ENCODE measurements around the gene CCDC136.
A peak's percentile ranks its signal among the peaks of the same experiment; 100 is the strongest.

CCDC136 gene

GRCh38 chr7:128777156-128778123 lies 14.3 kb upstream of the CCDC136 start:
- DNase-seq (ENCODE audit: low spot score), result no peak

- no peak for DNase-seq (ENCODE audit: low spot score)
These were observed 12.8 kb upstream of the CCDC136 start for GRCh38 chr7:128778946-128779345.

GRCh38 chr7:128781126-128781525 lies 10.6 kb upstream of the CCDC136 start:
- no peak for DNase-seq (ENCODE audit: low spot score)

- DNase-seq (ENCODE audit: low spot score), result no peak
These were observed 9.9 kb upstream of the CCDC136 start for GRCh38 chr7:128781851-128782250.

GRCh38 chr7:128783143-128783861 lies 8.5 kb upstream of the CCDC136 start:
- DNase-seq (ENCODE audit: low spot score), result peak; percentile 30

- no peak for DNase-seq (ENCODE audit: low spot score)
These were observed 6.0 kb upstream of the CCDC136 start for GRCh38 chr7:128785738-128786137.

- DNase-seq (ENCODE audit: low spot score), result no peak
These were observed 3.0 kb upstream of the CCDC136 start for GRCh38 chr7:128788446-128789412.

- no peak for DNase-seq (ENCODE audit: low spot score)
These were observed 1.3 kb upstream of the CCDC136 start for GRCh38 chr7:128790315-128791041.

- DNase-seq (ENCODE audit: low spot score), result no peak
These were observed 182 bp downstream of the CCDC136 start for GRCh38 chr7:128791972-128792327.

- DNase-seq (ENCODE audit: low spot score), result no peak
These were observed 858 bp downstream of the CCDC136 start for GRCh38 chr7:128792471-128793180.

- no peak for DNase-seq (ENCODE audit: low spot score)
These were observed 1.4 kb downstream of the CCDC136 start for GRCh38 chr7:128793181-128793547.

- no peak for DNase-seq (ENCODE audit: low spot score)
These were observed 2.3 kb downstream of the CCDC136 start for GRCh38 chr7:128794020-128794419.

GRCh38 chr7:128794436-128794835 lies 2.7 kb downstream of the CCDC136 start:
- DNase-seq (ENCODE audit: low spot score), result no peak

GRCh38 chr7:128795129-128795528 lies 3.4 kb downstream of the CCDC136 start:
- DNase-seq (ENCODE audit: low spot score), result no peak

GRCh38 chr7:128796327-128796726 lies 4.6 kb downstream of the CCDC136 start:
- DNase-seq (ENCODE audit: low spot score), result no peak

- DNase-seq (ENCODE audit: low spot score), result no peak
These were observed 7.7 kb downstream of the CCDC136 start for GRCh38 chr7:128799451-128799850.

- DNase-seq (ENCODE audit: low spot score), result no peak
These were observed 8.8 kb downstream of the CCDC136 start for GRCh38 chr7:128800567-128800966.

- DNase-seq (ENCODE audit: low spot score), result no peak
These were observed 9.2 kb downstream of the CCDC136 start for GRCh38 chr7:128801003-128801402.

GRCh38 chr7:128801667-128802418 lies 10.1 kb downstream of the CCDC136 start:
- no peak for DNase-seq (ENCODE audit: low spot score)

- no peak for DNase-seq (ENCODE audit: low spot score)
These were observed 12.7 kb downstream of the CCDC136 start for GRCh38 chr7:128804484-128804883.

Measured in kidney capillary endothelial cell (primary cell).